Measurements from ENCODE around the gene CD276. TPM values are rescaled to one million over a fixed set of nuclear protein-coding genes. Genes with fewer than 3 reads are reported as not detected.

CD276 gene
- total RNA-seq, 1 experiment from 2014 or later = 136 TPM

Other genes starting within 250 kb of the CD276 start
- not detected in 2 replicates for gene REC114, start 241.2 kb upstream of the CD276 start, total RNA-seq (2014; rRNA removed; shearing (Covaris generic))
- 72.9 and 85.4 TPM in 2 replicates for gene NPTN, start 51.0 kb upstream of the CD276 start, total RNA-seq (2014; rRNA removed; shearing (Covaris generic))
- 4.5 and 5.1 TPM in 2 replicates for gene INSYN1, start 69.0 kb downstream of the CD276 start, total RNA-seq (2014; rRNA removed; shearing (Covaris generic))
- not detected in 2 replicates for gene TBC1D21, start 189.2 kb downstream of the CD276 start, total RNA-seq (2014; rRNA removed; shearing (Covaris generic))
- 11.8 and 18.4 TPM in 2 replicates for gene LOXL1, start 242.1 kb downstream of the CD276 start, total RNA-seq (2014; rRNA removed; shearing (Covaris generic))